ENCODE results near the gene ACTL7B. TPM values are rescaled to one million over a fixed set of nuclear protein-coding genes. Genes with fewer than 3 reads are reported as not detected.
"Not testable (repeated sequence)": the region's sequence is repeated elsewhere in the genome, so short reads cannot be mapped to it uniquely, and the experiment has no call there.

Gene ACTL7B
- total RNA-seq, 1 experiment from 2014 or later = not detected

DNA sequence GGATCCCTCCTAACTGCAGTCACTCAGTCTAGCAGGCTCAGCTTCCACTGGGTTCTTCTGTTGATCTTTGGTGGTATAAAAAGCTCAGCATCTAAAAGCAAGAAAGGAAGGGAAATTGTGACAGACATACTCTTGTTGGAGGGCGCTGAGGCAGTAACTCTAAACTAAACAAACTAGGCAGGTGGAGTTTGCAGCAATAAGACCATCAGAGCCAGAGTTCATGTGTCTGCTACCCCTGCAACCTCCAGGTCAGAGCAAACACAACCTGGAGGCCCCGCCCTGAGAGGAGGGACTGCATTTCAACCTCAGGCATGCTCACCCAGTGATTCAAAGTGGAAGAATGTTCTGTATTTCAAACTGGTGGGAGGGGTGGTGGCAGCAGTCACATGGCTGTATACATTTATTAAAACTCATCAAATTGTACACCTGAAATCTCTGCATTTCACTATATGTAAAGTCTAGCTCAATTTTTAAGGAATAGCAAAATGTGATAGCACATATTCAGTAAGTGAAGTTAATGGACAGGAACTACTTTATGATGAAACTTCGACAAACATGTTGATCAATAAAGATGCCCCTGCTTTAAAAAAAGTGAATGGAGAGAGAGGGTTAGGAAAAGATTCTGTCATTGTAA lies 13.4 kb upstream of the ACTL7B start:
- DNase-seq (ENCODE audit: low read depth) = peak; percentile 50

DNA sequence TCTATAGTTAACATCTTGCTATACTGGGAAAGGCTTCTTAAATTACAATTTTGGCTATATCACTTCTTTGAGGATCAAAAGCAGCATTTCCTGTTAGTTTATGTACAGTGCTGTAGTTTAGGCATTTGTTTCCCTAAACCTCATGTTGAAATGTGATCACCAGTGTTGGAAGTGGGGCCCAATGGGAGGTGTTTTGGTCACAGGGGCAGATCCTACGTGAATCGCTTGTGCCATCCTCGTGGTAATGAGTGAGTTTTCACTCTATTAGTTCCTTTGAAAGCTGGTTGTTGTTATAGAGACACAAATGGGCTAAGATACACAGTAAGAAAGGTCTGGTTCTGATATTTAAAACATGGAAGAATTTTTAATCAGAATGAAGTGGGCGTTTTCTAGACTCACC lies 12.0 kb upstream of the ACTL7B start:
- no peak for DNase-seq (ENCODE audit: low read depth)

DNA sequence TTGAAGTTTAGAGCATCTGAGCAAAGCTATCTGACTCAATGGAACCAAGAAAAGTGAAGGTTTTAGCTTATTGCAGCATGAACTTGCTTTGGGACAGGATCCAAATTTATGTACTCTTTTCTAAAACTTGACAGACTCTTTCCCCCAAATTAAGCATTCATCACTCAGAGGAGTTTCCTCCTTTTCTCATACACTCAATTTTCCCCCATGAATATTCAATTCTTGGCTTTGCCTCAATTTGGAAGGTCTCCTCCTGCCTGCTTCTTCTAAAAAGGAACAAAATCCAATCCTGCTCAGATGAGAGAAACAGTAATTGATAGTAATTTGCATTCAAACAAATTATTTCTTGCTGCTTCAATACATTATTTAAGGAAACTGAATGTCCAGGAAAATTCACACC lies 11.3 kb upstream of the ACTL7B start:
- no peak for DNase-seq (ENCODE audit: low read depth)

DNA sequence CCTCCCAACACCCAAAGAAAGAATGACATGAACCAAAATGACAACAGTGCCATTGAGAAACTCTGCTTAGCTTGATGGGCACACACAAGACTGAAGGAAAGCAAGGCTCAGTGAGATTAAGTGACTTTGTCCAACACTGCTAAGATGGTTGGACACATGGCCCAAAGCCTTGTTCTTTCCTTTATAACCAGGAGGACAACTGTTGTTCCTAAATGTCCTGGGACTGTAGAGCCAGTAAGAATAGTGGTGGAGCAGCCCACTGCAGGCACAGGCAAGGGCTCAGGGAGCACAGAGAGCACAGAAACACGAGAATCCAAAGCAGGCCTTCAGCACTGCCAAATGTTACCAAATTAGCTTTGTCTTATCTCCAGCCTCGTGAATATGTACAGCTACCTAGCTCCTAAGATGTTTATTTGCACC lies 10.2 kb upstream of the ACTL7B start:
- DNase-seq (ENCODE audit: low read depth) = no peak

DNA sequence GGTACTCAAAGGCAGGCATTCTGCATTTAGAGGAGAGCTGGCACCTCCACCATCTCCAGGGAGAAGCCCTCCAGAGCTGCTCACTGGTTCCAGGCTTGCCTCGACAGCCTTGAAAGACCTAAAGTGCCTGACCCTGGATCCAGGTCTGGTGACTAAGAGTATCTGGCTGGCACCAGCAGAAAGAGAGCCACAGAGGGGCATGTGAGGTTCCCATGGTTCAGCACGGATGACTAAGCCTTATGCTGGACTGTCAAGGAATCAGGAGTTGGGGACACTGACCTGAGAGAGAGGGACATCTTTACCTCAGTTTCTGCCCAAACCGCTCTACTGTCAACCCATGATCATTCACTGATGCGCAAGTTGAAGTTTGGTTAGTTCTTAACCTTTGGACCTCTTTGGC lies 9.3 kb upstream of the ACTL7B start:
- DNase-seq (ENCODE audit: low read depth) = peak; percentile 61

DNA sequence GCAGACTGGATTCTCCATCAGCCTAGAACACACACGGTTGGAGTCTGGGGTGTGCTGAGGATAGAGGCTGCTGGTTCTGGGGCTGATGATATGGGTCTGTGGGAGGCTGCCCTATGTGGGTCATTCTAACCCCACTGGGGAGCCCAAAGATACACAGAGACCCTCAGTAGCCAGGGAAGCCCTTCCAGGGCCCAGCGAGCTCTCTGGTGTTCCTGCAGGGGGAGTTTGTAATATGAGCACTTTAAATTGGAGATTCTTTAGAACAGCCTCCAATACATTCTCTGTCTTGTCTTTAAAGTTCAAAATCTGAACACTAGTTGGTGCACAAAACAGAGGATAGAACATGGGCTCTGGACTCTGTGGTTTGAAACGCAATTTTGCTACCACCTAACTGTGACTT lies 8.7 kb upstream of the ACTL7B start:
- no peak for DNase-seq (ENCODE audit: low read depth)

DNA sequence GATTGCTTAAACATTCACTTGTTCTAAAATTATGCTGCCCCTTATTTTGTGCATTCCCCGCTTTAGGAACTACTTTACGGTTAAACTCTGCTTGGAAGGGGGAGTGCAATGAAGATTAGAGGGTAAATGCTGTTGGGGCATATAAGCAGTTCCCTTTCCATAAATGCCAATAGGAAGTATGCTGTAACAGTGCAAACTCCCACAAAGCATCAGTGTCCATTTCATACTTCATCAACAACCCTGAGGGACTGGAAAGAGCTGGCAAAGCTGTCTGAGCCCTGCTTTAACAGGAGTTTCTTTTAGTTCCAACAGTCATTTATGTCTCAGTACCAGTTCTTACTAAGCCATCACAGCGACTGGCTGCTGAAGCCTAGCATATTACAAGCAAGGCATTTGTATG lies 8.1 kb upstream of the ACTL7B start:
- no peak for DNase-seq (ENCODE audit: low read depth)

DNA sequence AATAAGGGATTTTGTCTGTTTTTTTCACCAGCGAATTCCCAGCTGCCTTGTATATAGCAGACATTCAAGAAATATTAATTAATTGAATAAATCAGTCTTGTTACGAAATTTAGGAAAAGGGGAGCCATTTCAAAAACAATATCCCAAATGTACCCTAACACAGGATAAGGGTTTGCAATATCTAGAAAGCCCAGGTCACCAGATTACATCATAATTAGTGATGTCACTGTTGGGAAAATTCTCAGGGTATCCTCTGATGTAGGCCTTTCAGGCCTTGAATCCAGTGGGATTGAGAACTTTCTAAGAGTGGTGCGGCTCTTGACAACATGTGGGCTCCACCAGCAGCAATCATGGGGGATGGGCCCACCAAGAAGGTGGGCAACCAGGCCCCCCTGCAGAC lies 6.2 kb upstream of the ACTL7B start, which contains the start of gene ACTL7A:
ACTL7A (plus strand) TSS at position 270 of the 400 bp plus-strand sequence; CDS start at position 327, 57 bp downstream.
- DNase-seq (ENCODE audit: low read depth) = no peak

DNA sequence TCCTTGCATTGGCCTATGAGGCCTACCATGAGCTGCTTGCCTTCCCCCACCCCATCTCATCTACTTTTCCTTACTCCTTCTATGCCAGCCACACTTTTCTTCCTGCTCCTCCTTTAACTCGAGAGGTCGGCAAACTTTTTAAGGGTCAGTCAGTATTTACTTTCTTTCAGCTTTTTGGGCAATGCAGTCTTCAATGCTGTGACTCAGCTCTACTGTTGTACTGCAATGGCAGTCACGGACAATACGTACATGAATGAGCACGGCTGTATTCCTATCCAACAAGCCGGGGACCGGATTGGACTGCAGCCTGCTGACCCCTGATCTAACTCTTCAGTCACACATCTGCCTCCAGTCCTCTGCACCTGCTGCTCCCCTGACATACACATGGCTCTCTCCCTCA lies 5.7 kb upstream of the ACTL7B start:
- no peak for DNase-seq (ENCODE audit: low read depth)

DNA sequence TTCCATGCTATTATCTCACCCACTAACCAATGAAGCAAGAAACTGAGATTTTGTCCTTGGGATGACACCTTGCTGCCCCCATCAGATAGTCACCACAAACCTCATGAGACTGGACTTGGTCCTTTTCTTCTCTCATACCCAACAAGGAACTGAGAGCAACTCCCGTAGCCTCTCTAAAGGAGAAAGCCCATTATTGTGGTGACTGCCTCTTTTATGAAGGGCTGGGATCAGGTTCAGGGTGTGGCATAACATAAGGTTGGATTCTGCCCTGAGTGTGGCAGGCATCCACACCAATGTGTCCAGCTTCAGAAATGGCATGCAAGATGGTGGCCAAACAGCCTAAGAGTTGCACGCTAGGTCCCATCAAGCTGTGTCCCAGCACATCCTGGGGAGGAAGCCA lies 5.0 kb upstream of the ACTL7B start:
- no peak for DNase-seq (ENCODE audit: low read depth)

DNA sequence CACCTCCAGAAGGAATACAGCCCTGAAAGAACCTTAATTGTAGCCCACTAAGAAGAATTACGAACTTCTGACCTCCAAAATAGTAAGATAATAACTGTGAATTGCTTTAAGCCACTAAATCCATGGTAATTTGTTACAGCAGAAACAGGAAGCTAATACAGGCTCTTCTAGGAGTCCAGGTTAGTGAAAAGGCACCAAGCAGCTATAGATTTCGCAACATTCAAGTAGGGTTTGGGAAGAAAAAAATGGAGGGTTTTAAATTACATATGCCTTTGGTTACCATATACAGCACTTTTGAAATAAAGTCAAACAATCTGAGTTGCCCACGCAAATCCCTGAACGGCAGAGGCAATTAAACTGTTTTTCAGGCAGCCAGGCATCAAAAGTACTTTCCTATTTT lies 4.6 kb upstream of the ACTL7B start:
- DNase-seq (ENCODE audit: low read depth) = no peak

DNA sequence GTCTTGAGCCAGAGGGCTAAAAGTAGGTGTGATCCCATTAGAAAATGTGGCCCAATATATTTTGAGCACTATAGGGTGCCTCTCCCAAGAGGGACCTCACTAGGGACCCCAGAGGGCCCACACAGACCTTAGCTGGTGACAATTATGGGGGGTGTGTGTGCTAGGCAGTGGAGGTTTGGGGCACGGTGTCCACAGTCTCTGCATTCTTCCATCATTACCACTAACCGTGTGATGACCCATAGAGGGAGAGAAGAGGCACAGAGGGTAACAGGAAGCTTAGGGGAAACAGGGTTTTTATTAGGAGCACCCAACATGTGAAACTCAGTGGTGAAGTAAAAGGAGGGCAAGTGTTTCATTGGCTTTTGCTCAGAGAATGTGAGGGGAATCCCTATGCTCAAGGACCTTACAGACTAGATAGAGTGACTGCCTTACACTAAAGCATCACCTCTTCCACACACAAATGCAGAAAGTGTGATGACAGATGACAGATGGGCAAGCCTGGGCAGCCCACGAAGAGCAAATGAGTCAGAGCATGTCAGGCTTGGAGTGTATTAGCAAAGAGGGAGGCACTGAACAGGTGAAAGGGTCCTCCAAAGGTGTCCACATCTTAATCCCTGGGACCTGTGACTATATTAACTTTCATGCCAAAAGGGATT lies 3.8 kb upstream of the ACTL7B start:
- DNase-seq (ENCODE audit: low read depth) = peak; percentile 17

DNA sequence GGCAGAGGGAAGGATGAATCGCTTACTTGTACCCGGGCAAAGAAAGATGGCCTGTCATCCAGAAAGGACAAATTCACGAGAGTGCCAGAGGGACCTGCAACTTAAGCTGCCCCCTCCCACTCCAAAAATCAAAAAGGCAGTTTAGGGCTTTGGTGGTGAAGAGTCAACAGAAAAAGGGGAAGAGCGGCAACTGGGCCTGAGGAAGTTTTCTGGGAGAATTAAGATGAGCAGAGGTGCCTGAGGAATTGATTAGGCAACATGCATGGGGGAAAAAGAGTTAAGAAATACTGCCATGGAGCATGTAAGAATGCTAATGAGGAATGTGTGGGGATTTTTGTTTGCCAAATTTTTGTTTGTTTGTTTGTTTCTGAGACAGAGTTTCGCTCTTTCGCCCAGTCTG lies 1.8 kb upstream of the ACTL7B start:
- no peak for DNase-seq (ENCODE audit: low read depth)

DNA sequence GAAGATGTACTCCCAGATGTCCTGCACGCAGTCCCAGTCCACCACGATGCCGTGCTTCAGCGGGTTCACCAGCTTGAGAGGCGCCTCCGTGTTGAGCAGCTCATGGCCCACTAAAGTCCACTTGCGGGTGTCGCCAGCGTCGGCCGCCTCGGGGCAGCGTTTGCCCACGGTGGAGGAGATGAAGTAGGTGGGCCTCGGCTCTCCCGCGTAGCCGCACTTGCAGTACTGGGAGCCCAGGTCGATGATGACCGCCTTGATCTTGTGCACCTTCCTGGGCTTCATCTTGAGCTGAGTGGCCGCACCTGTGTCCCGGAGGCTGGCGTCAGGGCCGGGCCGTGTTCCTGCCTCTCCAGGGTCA lies 278 bp downstream of the ACTL7B start:
- DNase-seq (ENCODE audit: low read depth) = no peak

DNA sequence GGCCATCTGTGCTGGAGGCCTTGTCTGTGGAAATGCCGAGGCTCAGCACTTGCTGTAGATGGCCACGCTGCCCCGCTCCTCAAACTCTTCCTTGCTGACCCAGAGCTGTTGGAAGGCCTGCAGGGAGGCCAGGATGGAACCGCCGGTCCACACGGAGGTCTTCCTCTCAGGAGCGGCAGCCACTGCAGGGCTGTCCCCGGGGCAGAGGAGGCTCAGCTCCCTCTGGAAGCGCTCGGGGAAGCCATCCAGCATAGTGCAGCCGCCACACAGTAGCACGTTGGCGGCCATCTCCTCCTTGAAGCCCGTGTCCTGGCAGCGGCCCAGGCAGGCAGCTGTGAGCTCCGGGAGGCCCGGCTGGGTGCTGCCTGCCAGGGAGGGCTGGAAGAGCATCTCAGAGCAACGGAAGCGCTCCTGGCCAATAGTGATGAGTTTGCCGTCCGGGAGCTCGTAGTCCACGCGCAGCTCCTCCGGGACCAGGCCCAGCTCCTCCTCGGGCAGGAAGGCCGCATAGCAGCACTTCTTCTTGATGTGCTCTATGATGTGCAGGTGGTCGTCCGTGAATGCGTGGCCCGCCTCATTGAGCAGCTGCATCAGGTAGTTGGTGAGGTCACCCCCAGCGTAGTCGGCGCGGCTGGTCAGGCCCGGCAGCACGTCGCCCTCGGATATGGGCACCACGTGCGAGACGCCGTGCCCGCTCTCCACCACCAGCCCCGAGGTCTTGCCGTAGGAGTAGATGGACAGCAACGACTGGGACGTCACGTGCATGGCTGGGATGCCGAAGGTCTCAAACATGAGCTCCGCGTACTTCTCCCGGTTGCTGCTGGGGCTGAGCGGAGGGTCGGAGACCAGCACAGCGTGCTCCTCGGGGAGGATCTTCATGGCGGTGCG lies 901 bp downstream of the ACTL7B start:
- DNase-seq (ENCODE audit: low read depth) = no peak

DNA sequence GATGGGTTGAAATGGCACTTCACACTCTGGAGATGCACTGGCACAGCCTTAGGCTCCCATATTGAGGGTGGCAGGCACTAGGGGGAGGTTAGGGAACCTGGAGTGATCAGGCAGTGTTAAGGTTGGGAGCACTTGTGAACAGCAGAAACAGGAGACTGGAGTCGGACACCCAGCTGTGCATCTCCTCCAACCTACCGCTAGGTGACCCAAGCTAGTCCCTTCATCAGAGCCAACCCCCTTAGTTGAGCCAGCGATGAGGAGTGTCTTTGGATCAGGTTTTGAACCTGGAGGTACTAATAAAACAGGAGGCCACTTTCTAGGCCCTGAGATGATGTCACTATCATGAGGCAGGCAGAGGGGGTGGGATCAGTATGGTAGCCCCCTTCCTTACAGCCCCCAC lies 1.7 kb downstream of the ACTL7B start:
- DNase-seq (ENCODE audit: low read depth) = no peak

DNA sequence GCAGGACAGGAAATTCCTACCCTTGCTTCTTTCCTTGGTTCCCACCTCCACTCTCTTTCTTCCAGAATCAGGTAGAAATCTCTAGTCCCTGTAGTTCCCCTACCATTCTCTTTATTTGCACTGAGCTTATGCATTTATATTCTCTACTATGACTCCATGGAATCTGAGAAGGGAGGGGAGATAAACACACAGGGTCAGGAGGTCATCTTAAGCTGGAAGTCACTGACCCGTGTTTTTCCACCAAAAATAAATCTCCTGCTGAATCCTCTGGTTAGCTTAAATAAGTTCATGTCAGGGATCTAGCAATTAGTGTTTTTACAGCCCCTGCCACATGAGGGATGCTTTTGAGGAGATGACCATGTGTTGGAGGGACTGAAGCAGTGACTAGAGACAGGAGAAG lies 3.7 kb downstream of the ACTL7B start:
- DNase-seq (ENCODE audit: low read depth) = no peak

DNA sequence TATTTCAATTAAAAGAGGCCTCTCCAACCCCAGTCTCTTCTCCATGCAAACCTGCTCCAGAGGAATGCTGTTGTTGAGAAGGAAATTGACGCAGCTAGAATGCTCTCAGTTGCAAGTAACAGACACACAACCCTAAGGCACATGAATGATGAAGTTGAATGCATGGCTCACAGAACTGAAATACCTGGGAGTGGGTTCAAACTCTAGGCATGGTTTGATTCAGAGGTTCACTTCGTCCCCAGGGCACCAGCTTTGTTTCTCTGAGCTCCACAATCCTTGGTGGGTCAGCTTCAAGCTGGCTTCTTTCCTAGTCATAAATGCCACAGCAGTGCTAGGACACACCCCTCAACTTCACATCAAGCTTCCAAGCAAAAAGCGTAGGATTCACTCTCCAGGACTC lies 4.6 kb downstream of the ACTL7B start:
- no peak for DNase-seq (ENCODE audit: low read depth)

DNA sequence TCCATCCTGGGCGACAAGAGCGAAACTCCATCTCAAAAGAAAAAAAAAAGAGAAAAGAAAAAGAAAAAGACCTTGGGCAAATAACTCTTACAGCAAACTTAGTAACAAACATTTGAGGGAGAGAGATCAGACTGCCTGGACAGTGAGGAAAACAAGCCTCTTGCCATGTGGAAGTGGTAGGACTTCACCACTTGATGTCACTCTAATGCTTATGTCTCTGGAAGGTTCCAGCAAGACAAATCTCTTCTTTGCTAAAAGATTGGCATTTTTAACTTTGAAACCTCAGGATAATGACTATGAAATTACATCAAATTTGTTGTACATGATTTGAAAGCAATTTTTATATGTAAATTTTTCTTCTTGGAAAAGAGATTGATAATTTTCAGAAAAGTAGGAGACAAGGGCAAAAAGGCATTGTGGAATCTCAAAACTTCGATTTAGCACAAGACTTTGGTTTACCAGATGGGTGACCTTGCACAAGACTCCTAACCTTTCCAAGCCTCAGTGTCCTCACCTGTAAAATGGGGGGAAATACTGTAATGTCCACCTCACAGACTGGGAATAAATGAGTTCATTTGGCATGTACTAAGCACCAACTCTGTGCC lies 5.4 kb downstream of the ACTL7B start:
- DNase-seq (ENCODE audit: low read depth) = peak; percentile 43

DNA sequence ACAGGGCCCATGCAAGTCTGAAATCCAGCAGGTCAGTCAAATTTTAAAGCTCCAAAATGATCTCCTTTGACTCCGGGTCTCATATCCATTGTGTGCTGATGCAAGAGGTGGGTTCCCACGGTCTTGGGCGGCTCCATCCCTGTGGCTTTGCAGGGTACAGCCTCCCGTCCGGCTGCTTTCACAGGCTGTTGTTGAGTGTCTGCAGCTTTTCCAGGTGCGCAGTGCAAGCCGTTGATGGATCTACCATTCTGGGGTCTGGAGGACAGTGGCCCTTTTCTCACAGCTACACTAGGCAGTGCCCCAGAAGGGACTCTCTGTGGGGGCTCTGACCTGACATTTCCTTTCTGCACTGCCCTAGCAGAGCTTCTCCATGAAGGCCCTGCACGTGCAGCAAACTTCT lies 7.5 kb downstream of the ACTL7B start:
- not testable (repeated sequence) for DNase-seq (ENCODE audit: low read depth)

DNA sequence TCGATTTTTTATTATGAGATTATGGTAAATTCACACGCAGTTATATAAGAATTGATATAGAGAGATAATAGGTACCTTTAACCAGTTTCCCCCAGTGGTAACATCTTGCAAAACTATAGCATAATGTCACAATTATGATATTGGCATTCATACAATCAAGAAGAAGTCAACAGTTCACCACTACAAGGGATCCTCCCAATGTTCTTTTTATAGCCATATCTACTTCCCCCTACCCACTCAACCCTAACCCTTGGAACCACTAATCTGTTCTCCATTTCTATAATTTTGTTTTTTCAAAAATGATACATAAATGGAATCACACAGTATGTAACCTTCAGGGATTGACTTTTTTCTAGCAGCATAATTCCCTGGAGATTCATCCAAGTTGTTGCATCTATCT lies 9.8 kb downstream of the ACTL7B start:
- DNase-seq (ENCODE audit: low read depth) = no peak

DNA sequence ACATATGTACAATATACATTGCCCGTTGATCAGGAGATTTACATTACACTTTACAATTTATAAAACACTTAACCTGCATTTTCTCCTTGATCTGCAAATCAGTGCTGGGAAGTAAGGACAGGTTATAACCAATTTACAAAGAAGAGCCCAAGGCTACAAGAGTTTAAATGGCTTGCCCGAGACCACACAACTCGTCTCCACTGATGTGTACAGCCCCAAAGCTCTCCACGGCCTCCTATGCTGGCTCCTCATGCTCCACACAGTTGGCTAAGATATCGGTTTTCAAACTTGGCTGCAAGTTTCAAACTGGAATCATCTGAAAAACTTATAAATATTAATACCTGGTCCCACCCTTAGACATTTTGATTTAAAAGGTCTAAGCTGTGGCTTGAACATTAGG lies 10.3 kb downstream of the ACTL7B start:
- DNase-seq (ENCODE audit: low read depth) = no peak

DNA sequence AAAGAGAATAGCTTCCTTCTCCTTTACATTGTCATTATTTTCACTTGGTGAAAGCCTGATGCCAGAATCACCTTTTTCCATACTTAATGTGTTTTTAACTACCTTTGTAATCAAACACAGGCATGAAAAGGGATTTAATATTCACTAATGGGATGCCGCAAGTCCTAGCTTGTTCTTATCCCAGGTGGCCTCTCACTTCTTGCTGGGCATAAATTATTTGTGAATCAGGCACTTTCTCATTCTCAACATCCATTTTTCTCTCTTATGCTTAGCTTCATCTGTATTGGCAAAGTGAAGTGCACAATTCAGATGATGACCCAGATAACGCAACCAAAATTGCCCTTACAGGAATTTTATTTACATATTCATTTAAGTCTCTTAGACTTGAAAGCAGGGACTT lies 10.9 kb downstream of the ACTL7B start:
- DNase-seq (ENCODE audit: low read depth) = no peak
